Measurements from ENCODE around the gene C2.
"Not testable (repeated sequence)": the region's sequence is repeated elsewhere in the genome, so short reads cannot be mapped to it uniquely, and the experiment has no call there.

The C2 gene

GRCh38 chr6:31979238-31979898, 51.9 kb downstream of the C2 start:
- DNase-seq (ENCODE audit: low read depth): no peak

- not testable (repeated sequence) for DNase-seq (ENCODE audit: low read depth)
Observed at GRCh38 chr6:31980195-31980876, 52.8 kb downstream of the C2 start.

DNA sequence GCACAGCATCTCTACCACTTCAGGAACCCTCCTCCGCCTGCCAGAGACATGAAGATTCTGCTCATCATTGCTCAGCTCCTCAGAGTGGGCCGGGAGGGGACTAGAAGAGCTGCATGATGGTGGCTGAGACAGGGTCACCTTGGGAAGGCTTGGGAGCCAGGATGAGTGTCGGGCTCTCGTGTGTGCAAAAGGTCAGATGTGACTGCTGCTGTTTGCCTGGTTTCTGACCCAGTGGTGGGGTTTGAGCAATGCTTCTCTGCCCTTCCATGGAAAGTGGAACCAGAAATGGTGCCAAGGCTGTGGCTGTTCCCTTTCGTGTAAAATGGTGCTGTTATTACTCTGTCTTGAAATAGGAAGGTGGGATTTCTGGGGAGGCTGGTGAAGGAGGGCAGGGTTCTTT, 53.5 kb downstream of the C2 start:
- DNase-seq (ENCODE audit: low read depth): not testable (repeated sequence)

GRCh38 chr6:31981744-31982143, 54.2 kb downstream of the C2 start, which contains the start of gene C4A:
Gene C4A (plus strand): TSS chr6:31982057. CDS start chr6:31982108, 51 bp downstream.
- DNase-seq (ENCODE audit: low read depth): not testable (repeated sequence)

DNA sequence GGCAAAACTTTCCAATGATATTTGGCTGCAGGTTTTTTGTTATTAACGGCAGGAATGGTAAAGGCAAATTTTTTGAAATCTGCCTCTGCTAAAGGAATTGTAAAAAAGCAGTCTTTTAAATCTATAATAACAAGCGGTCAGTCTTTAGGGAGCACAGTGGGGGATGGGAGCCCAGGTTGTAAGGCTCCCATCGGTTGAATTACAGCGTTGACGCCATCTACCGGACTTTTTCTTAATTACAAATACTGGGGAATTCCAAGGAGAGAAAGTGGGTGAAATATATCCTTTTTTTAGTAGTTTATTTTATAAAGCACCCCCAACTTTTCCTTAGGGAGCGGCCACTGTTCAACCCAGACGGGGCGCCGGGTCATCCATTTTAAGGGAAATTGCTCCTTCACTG, 61.8 kb downstream of the C2 start:
- not testable (repeated sequence) for DNase-seq (ENCODE audit: low read depth)

GRCh38 chr6:31994421-31994820, 66.9 kb downstream of the C2 start:
- DNase-seq (ENCODE audit: low read depth): not testable (repeated sequence)

Data from T-helper 22 cell (primary cell).